HEK293T (cell line): ENCODE results near the gene AJM1.

Experiments used
- ARNT ChIP-seq: fragments of 450-650 bp; IDR thresholded peaks from 2 replicates; pipeline ENCODE4 v1.6.1; 2017; ENCODE audit warnings: mild to moderate bottlenecking
- BHLHE40 ChIP-seq: fragments of 450-650 bp; IDR thresholded peaks from 2 replicates; pipeline ENCODE4 v1.6.1; 2016; ENCODE audit warnings: mild to moderate bottlenecking, moderate library complexity, borderline replicate concordance
- CTBP1 ChIP-seq: fragments of 450-650 bp; IDR thresholded peaks from 2 replicates; pipeline ENCODE4 v1.6.1; 2016; ENCODE audit warnings: borderline replicate concordance
- ELF4 ChIP-seq: fragments of 450-650 bp; IDR thresholded peaks from 2 replicates; pipeline ENCODE4 v1.6.1; 2017; ENCODE audit warnings: antibody characterized with exemption
- FOXA1 ChIP-seq: fragments of 450-650 bp; IDR thresholded peaks from 2 replicates; pipeline ENCODE4 v1.6.1; 2016; ENCODE audit warnings: mild to moderate bottlenecking
- FOXK2 ChIP-seq: fragments of 450-650 bp; IDR thresholded peaks from 2 replicates; pipeline ENCODE4 v1.6.1; 2016; ENCODE audit warnings: mild to moderate bottlenecking
- FOXM1 ChIP-seq: fragments of 450-650 bp; IDR thresholded peaks from 2 replicates; pipeline ENCODE4 v1.6.1; 2017; ENCODE audit warnings: mild to moderate bottlenecking, borderline replicate concordance
- HDGF ChIP-seq: fragments of 450-650 bp; IDR thresholded peaks from 2 replicates; pipeline ENCODE4 v1.6.1; 2017; ENCODE audit warnings: antibody characterized with exemption, borderline replicate concordance
- PKNOX1 ChIP-seq: fragments of 450-650 bp; IDR thresholded peaks from 2 replicates; pipeline ENCODE4 v1.6.1; 2016
- SP1 ChIP-seq: fragments of 450-650 bp; IDR thresholded peaks from 2 replicates; pipeline ENCODE4 v1.6.1; 2017
- SUZ12 ChIP-seq: fragments of 450-650 bp; IDR thresholded peaks from 2 replicates; pipeline ENCODE4 v1.6.1; 2016; ENCODE audit warnings: mild to moderate bottlenecking
- TARDBP ChIP-seq: fragments of 450-650 bp; IDR thresholded peaks from 2 replicates; pipeline ENCODE4 v1.6.1; 2016
- ZNF384 ChIP-seq: fragments of 450-650 bp; IDR thresholded peaks from 2 replicates; pipeline ENCODE4 v1.6.1; 2016

GRCh38 chr9:136851941-136852663, 9.8 kb downstream of the AJM1 start, which contains the start of gene MAMDC4:
- no peak for TF ChIP-seq SUZ12
- no peak for TF ChIP-seq PKNOX1
- TF ChIP-seq FOXA1 = no peak
- TF ChIP-seq CTBP1 = no peak
- TF ChIP-seq ARNT = no peak
- no peak for TF ChIP-seq FOXM1
- TF ChIP-seq HDGF = no peak
- TF ChIP-seq ELF4 = no peak
- TF ChIP-seq ZNF384 = no peak
- no peak for TF ChIP-seq FOXK2
- no peak for TF ChIP-seq SP1
- no peak for TF ChIP-seq BHLHE40
- no peak for TF ChIP-seq TARDBP
